DND-41 (cell line): Measurements from ENCODE around the gene PPP1R12C.

Experiments
- CTCF ChIP-seq: IDR thresholded peaks from 2 replicates; pipeline ENCODE4 v1.5.1; 2012; ENCODE audit warnings: borderline replicate concordance, low read length, moderate library complexity, mild to moderate bottlenecking; ENCODE audit not compliant: poor library complexity, severe bottlenecking; ENCODE audit errors: extremely low read depth
- EZH2 ChIP-seq: IDR thresholded peaks from 3 replicates; pipeline ENCODE4 v1.6.1; 2012; ENCODE audit warnings: borderline replicate concordance, low read depth, mild to moderate bottlenecking, moderate library complexity, low read length, inconsistent platforms; ENCODE audit not compliant: severe bottlenecking

- TF ChIP-seq CTCF (no peak), EZH2 (no peak)
Measured at GRCh38 chr19:55070466-55071128, 46.8 kb downstream of the PPP1R12C start.
